ENCODE measurements around the gene PPP1R11.

DNA sequence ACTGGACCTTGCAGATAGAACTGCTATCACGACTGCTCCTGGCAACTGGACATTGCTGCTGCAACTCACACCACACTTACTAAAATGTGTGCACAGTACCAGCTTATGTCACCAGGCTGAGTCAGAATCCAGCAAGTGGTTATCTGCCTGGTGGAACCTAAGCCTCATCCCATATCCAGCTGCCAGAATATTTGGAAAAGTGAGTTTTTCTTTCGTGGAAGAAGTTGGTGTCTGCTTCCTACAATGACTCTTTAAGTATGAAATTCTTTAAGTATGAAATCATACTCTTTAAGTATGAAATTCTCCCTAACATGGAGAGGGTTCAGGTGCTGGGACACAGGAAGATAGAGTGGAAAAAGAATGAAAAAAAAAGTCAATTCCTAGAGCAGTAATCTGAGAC lies 22.4 kb upstream of the PPP1R11 start:
- TF ChIP-seq, protein P1, sequence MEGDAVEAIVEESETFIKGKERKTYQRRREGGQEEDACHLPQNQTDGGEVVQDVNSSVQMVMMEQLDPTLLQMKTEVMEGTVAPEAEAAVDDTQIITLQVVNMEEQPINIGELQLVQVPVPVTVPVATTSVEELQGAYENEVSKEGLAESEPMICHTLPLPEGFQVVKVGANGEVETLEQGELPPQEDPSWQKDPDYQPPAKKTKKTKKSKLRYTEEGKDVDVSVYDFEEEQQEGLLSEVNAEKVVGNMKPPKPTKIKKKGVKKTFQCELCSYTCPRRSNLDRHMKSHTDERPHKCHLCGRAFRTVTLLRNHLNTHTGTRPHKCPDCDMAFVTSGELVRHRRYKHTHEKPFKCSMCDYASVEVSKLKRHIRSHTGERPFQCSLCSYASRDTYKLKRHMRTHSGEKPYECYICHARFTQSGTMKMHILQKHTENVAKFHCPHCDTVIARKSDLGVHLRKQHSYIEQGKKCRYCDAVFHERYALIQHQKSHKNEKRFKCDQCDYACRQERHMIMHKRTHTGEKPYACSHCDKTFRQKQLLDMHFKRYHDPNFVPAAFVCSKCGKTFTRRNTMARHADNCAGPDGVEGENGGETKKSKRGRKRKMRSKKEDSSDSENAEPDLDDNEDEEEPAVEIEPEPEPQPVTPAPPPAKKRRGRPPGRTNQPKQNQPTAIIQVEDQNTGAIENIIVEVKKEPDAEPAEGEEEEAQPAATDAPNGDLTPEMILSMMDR (IDR thresholded peaks at IDR 0.05): no peak
- no peak for TF ChIP-seq POLR2A (IDR thresholded peaks at IDR 0.05)
- TF ChIP-seq EP300 (IDR thresholded peaks at IDR 0.05): no peak
